Superior temporal gyrus (tissue), 1 donor: ENCODE results near the gene GSTA4.

Experiments
- DNase-seq: peaks from one replicate; pipeline ENCODE4 v3.0.0-alpha.2; 2016; ENCODE audit errors: extremely low spot score

The GSTA4 gene, protein sequence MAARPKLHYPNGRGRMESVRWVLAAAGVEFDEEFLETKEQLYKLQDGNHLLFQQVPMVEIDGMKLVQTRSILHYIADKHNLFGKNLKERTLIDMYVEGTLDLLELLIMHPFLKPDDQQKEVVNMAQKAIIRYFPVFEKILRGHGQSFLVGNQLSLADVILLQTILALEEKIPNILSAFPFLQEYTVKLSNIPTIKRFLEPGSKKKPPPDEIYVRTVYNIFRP

DNA sequence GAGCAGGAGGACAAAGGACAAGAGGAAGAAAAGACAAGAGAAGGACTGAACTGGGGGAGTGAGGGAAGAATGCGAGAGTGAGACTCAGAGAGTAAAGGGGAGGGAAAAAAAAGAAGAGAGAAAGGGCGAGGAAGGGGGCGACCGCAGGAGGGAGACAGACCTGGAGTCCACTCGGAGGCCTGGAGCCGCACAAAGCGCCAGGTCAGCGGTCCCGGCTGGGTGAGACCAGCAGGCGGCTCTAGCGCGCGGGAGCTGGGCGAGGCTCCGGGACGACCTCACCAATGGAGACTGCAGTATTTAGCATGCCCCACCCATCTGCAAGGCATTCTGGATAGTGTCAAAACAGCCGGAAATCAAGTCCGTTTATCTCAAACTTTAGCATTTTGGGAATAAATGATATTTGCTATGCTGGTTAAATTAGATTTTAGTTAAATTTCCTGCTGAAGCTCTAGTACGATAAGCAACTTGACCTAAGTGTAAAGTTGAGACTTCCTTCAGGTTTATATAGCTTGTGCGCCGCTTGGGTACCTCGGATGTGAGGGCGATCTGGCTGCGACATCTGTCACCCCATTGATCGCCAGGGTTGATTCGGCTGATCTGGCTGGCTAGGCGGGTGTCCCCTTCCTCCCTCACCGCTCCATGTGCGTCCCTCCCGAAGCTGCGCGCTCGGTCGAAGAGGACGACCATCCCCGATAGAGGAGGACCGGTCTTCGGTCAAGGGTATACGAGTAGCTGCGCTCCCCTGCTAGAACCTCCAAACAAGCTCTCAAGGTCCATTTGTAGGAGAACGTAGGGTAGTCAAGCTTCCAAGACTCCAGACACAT lies at the start of gene GSTA4:
Gene GSTA4, minus strand, starts transcription at position 196 of the 824 bp plus-strand sequence. CDS start 1,041 bp downstream, outside the sequence.
- peak; percentile 99 for DNase-seq

DNA sequence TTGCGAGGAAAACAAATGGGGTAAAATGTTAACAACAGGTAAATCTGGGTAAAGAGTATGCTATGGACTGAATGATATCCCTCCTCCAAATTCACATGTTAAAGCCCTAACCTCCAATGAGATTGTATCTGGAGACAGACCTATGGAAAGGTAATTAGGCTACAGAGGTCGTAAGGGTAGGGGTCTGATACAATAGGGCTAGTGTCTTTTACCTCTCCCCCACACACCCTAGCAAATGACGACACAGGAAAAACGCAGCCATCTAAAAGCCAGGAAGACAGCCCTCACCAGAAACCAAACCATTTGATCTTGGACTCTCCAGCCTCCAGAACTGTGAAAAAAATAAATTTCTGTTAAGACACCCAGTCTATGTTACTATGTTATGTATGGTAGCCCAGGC lies 49.5 kb upstream of the GSTA4 start:
- no peak for DNase-seq

DNA sequence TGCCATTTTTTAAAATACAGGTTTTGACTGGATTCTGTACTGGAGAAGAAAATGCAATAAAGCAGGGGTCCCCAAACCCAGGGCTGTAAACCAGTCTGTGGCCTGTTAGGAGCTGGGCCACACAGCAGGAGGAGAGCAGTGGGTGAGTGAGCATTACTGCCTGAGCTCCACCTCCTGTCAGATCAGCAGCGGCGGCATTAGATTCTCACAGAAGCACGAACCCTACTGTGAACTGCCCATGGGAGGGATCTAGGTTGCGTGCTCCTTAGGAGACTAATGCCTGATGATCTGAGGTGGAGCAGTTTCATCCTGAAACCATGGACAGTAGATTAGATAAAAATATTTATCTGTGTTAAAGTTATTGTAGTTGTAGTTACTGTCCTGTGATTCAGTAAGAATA lies 49.0 kb upstream of the GSTA4 start:
- DNase-seq = no peak

DNA sequence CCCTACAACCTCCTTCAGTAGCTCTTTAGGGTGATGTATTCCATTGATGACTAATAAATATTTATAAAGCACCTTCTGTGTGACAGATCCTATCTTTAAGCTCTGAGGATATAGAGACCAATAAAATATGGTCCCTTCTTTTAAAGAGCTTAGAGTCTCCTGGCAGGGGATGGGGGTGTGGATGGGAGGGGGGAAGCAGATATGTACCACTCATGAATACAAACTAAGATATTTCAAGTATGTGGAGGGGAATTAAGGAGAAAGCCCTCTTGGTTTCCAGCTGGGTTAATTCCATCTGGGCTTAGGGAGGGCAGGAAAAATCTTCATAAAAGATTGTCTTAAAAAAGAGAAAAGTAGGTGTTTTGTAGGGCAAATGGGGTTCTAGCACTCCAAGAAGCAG lies 48.5 kb upstream of the GSTA4 start:
- DNase-seq = no peak

DNA sequence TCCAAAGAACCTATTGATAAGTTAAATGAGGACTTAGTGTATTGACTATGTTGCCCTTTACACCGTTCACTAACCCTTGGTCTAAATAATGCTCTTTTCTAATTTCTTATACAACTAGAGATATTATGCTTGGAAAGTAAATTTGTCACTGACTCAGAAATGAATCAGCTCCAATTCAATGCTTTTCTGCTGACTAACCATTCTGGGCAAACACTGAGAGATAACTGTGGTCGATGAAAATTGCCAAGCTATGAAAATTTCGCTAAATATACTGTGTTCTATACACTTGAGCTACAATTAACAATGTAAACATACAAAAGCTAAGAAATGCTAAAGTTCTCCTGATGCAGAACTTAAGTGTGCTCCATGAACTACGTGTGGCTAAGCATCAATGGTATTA lies 47.0 kb upstream of the GSTA4 start:
- peak; percentile 78 for DNase-seq

DNA sequence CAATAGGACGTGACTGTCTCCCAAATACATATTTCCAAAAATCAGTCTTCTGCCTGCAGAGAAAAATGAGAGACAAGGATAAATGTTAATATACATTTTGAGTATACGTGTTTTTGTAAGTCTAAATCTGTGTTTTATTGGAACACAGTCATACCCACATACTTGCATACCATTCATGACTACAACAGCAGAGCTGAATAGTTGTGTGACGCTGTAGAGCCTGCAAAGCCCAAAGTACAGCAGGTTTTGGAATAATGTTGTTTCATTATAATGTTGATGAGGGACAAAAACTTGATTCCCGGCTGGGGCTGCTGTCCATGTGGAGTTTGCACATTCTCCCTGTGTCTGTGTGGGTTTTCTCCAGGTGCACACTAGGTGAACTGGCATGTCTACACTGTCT lies 46.3 kb upstream of the GSTA4 start:
- no peak for DNase-seq

DNA sequence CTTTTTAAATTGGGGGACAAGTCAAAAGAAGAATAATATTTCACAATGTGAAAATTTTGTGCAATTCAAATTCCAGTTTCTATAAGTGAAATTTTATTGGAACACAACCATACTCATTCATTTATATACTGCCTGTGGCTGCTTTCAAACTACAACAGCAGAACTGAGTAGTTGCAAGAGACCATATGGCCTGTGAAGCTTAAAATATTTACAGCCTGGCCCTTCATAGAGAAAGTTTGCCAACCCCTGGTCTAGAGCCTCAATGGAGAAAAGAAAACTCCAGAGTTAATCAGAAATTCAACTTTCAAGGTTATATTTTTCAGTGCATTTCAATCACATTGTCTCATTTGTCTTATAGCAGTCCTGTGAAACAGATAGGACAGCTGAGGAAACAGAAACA lies 43.5 kb upstream of the GSTA4 start:
- no peak for DNase-seq

DNA sequence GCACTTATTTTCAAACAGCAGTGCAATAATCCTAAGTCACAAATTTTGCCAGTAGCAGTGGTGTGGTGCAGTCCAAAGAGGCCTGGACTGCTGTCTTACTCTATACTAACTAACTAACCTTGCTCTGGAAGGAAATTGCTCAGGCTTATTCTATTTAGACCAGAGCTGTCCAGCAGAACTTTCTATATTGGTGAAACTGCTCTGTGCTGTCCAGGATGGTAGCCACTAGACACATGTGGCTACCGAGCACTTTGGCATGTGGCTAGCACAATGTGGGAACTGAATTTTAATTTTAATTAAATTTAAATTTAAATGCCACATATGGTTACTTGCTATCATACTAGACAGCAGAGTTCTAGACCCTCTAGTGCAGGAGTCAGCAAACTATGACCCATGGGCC lies 43.1 kb upstream of the GSTA4 start:
- no peak for DNase-seq

DNA sequence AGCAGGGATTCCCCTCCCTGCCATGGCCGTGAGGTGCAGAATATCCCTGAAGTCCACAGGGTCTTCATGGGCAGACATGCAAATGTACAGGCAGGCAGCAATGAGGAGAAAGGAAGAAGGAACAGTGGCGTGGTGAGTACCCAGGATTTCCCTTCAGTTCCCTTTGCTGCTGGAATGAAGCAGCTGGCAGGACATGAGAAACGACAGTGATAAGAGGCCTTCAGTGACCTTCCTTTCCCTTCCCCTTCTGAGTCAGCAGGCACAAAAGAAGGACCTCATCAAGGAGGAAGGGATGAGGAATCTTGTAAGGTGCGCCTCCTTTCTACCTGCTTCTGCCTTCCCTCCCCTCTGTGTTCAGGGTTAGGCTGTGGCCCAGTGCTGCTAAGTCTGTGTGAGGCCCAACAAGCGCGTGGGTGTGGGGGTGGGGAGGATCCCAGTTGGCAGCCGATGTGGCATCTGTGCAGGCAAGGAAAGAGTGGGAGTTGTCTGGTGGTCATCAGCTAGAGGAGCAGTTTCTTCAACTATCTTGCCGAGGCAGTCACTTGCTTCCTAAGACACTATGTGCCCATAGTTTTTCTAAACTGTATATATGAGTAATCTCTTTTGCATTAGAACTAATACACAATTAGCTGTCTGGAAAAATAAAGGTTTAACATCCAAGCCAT lies 40.6 kb upstream of the GSTA4 start:
- DNase-seq = no peak

DNA sequence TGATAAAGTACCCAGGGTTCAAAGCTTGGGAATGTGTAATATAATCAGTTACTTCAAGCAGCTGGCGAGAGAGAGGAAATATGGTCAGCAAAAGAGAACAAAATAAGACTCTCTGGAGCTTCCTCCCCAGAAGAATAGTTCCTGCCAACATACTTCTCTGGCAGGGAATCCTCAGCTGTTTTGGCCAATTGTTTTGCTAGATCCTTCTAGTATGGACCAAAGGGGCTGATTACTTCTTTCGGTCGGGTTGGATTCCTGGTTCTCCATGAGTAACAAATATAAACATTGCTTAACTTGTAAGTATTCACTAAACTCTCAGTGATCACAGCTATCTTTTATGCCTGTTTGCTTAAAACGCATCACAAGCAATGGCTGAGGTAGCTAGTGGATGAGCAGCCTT lies 38.7 kb upstream of the GSTA4 start:
- no peak for DNase-seq

DNA sequence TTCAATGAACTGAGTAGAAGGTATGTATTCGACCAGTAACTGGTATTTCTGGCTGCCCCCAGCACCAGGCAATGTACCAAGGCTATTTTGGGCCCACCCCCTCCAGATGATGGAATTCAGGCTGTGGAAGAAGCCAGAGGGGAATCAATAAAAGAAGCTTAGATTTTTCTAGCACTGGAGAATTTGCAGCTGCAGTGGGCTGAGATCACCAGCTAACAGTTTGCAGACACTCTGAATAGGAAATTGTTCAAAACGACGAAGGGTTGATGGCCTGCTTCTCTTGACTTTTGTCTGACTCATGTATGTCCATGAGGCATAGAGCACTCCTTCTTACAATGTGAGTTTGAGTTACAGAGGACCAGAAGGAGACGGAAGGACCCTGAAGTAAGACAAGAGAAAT lies 37.8 kb upstream of the GSTA4 start:
- peak; percentile 89 for DNase-seq

DNA sequence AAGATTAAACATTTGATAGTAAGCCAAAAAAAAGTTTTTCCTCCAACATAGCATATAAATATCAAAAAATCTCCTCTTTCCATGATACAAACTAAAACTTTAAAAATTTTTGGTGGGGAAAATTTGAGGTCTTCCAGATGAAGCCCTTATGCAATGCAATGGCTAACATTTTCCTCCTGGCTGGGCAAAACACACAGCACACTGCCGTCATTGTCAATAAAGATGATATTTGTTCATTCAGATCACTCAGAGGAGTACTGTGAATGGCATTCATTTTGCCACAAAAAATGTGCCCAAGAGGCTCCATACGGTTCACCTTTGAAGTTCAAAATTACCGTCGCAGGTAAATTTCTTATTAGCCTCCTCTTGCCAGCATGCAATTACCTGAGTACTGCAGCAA lies 36.2 kb upstream of the GSTA4 start:
- DNase-seq = peak; percentile 77

DNA sequence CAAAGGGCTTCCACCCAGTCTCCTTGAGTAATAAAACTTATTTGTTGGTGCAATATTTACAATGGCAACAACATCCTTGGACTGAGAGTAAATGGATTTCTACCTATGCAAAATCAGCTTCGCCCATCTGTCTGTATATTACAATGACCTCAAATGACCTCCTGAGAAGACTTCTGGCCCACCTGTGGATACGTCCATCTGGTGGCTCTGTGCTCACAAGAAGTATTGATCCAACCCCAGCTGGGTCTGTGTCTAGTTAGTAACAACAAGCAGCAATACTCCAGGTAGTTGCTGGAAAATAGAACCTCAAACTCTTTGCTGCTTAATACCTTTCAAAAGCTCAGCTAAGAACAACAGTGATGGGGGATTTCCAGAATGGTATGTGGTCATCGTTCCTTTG lies 34.7 kb upstream of the GSTA4 start:
- DNase-seq = no peak

DNA sequence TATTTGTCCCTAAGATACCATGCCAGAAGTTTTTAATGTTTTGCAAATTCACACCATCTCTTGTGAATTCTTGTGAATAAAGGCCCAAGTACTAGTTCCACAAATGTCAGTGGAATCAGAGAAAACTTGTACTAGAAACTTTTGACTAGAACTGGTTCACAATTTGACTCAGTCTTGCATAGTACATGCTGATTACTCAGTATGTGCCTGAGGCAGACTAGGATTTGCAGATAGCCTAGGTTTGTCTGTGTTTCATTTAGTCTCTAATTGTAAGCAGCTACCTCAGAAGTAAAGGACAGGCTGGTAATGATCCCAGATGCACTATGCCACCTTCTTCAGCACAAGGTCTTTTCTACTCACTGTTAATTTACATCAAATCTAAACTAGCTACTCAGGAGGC lies 34.2 kb upstream of the GSTA4 start:
- no peak for DNase-seq

DNA sequence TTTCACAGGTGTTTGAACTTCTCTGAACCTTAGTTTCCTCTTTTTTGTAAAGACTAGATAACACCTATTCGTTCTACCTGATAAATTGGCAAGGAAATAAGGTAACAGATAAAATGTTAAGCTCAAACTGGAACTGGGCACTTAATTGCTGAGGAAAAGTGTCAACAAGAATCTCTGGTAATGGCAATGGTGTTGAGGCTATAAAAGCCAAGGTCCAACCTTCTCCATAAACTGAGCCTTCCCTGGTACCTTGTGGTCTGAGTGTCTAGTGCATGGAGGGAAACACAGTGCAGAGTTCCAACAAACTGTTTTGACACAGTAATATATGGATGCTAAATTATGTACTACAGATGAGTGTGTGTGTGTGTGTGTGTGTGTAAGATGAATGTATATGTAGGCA lies 33.4 kb upstream of the GSTA4 start:
- no peak for DNase-seq

DNA sequence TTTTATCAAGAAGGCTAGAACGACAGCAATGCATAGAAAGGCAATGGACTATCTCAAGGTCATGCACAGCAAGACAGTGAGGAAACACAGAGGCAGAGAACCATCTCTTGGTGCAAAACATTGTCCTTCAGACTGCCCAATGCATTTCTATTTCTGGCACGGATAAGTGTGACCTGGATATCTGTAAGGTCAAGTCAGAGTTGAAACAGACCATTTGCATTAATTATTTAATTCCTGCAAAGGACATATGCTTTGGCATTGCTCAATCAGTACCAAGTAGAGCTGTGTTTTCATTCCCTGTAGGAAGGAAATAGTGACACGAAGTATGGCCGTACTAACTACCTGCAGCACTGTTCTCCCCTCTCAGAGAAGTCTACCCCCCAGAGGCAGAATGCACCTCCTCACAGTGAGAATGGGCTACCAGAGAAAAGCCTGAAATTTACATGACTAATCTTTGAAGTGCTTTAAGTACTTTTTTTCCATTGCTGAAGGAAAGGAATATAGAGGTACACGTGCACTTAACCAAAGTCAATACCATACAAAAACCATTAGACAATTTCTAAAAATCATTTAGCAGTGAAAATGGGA lies 32.1 kb upstream of the GSTA4 start:
- no peak for DNase-seq

DNA sequence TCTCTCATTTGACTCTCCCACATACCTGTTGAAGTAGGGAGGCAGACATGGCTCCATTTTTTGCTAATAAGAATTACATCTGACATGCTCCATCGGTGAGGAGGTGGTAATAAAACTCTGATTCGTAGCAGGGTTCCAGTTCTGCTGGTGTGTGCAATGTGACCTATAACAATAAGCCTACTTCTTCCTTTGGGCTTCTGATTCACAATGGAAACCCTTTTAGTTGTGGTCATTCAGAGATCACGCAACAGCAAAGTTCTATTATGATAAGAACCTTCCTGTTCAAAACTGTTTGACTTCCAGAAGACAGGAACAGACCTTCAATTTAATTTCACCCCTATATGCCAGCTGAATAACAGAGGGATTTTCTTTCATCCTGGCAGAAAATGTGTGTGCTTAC lies 31.4 kb upstream of the GSTA4 start:
- DNase-seq = no peak

DNA sequence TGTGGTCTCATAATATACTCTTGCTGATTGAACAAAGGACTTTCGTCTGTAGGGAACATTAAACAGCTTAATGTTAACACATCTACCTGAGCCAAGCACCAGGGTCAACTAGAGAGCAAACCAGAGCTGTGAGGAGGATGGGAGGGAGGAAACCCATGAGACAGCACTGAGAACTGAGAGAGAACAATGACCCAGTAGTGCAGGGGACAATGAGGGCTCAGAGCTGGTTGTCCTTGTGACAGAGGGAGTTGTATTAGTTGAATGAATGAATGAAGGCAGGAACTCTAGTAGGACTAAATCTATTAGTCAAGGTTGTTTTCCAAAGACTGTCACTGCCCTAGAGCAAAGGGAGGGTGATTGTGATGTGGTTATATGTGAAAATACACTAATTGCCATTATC lies 28.2 kb upstream of the GSTA4 start:
- DNase-seq = peak; percentile 93

DNA sequence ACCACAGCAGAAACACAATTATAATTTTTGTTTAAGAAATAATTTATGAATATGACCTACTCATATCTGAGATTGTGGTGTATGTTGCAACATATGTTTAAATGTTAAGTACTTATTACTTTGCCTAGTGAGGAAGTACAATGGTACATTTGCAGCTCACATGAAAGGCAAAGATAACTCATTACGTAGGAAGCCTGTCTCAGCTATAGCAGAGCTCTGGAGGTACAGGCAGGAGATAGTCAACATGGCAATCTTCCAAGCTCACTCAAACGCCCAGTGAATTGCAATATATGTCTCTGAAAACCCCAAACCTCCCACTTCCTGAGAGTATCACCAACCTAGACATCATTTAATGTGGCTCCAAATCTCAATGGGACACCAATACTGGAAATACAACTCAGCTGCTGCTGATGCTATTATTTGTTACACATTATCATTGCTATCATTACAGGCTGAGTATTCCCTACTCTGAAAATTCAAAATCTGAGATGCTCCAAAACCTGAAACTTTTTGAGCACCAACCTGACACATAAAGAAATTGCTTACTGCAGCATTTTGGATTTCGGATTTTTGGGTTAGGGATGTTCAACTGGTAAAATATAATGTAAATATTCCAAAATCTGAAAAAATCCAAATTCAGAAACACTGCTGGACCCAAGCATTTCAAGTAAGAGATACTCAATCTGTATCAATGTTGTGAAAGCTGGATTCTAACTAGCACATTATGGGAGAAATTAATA lies 25.1 kb upstream of the GSTA4 start:
- no peak for DNase-seq

DNA sequence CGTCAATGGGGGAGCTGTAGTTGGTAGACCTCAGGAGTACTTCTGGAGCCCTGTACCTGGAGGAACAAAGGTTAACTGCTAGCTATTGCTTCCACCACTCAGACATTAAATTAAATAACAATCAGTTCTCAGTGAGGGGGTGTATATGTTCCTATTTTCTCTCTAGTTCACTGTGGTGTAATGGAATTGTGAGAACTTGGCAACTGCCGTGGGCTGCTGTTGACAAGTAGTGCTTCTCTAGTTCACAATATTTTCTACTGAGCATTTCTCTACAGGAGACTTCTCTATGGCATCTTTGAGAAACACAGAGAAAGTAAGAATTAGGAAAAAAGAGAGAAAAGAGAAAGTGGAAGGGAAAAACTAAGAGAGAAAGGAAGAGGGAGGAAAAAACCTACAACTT lies 23.4 kb upstream of the GSTA4 start:
- no peak for DNase-seq

DNA sequence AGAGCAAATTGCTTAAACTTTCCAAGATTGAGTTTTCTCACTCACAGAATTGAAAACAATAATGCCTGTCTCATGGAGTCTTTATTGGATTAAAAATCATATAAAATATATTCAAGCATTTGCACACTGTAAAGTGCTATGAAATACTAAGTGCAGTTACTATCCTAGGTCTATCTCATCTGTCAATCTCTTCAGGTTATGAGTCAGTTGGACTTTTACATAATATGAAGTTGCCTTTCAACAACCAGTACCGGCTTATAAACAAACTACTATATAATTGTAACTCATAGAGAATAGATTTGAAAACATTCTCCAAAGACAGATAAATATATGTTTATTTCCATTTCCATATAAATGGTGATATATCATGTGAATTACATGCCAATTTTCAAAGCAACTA lies 20.4 kb upstream of the GSTA4 start:
- DNase-seq = no peak

DNA sequence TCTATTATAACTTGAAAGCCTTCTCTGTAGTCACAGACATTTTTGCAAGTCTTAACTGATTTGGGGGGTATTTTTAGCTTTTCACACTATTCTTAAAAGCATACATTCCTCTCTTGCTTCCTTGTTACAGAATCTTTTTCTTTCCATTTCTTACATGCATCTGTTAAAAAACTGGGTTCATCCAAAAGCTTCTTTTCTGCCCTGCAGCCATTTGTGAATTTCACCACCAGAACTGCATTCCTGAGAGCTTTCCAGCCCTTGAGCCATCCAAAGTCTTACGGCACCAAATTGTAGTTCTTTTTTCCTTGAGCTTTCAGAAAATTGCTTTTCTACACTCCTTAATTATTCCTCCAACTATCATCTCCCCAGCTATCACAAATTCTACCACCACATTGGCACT lies 19.7 kb upstream of the GSTA4 start:
- no peak for DNase-seq
